HG03469 (cell line): Measurements from ENCODE around the gene TNFAIP3.
"Not testable (repeated sequence)": the region's sequence is repeated elsewhere in the genome, so short reads cannot be mapped to it uniquely, and the experiment has no call there.

Source experiments
- ATAC-seq: cut with Tn5 transposase; IDR thresholded peaks from one replicate; pipeline ENCODE4 v1.9.1; 2021; ENCODE audit warnings: mild to moderate bottlenecking, moderate library complexity, moderate number of reproducible peaks; ENCODE audit not compliant: unreplicated experiment

TNFAIP3 gene

GRCh38 chr6:137866914-137867684 lies at the start of gene TNFAIP3:
TNFAIP3 (plus strand) TSS chr6:137867259; CDS start chr6:137871228, 3,969 bp downstream.
- ATAC-seq, result peak; percentile 58

GRCh38 chr6:137818440-137818839 lies 48.6 kb upstream of the TNFAIP3 start:
- ATAC-seq, result no peak

- ATAC-seq, result peak; percentile 33
These were observed 47.3 kb upstream of the TNFAIP3 start for GRCh38 chr6:137819740-137820139.

- no peak for ATAC-seq
These were observed 46.6 kb upstream of the TNFAIP3 start for GRCh38 chr6:137820425-137820824.

GRCh38 chr6:137820952-137821351 lies 46.1 kb upstream of the TNFAIP3 start:
- ATAC-seq, result no peak

GRCh38 chr6:137821491-137821890 lies 45.6 kb upstream of the TNFAIP3 start:
- no peak for ATAC-seq

- ATAC-seq, result no peak
These were observed 43.1 kb upstream of the TNFAIP3 start for GRCh38 chr6:137823826-137824555.

- ATAC-seq, result no peak
These were observed 42.5 kb upstream of the TNFAIP3 start for GRCh38 chr6:137824556-137824879.

- no peak for ATAC-seq
These were observed 42.2 kb upstream of the TNFAIP3 start for GRCh38 chr6:137824896-137825295.

GRCh38 chr6:137827411-137827940 lies 39.6 kb upstream of the TNFAIP3 start:
- no peak for ATAC-seq

- no peak for ATAC-seq
These were observed 38.9 kb upstream of the TNFAIP3 start for GRCh38 chr6:137827977-137828810.

GRCh38 chr6:137829641-137830083 lies 37.4 kb upstream of the TNFAIP3 start:
- ATAC-seq, result no peak

- ATAC-seq, result no peak
These were observed 36.5 kb upstream of the TNFAIP3 start for GRCh38 chr6:137830511-137830911.

- ATAC-seq, result no peak
These were observed 34.9 kb upstream of the TNFAIP3 start for GRCh38 chr6:137832110-137832509.

- no peak for ATAC-seq
These were observed 32.6 kb upstream of the TNFAIP3 start for GRCh38 chr6:137834508-137834907.

GRCh38 chr6:137836788-137837187 lies 30.3 kb upstream of the TNFAIP3 start:
- ATAC-seq, result no peak

GRCh38 chr6:137838090-137838489 lies 29.0 kb upstream of the TNFAIP3 start:
- ATAC-seq, result not testable (repeated sequence)

- ATAC-seq, result not testable (repeated sequence)
These were observed 28.5 kb upstream of the TNFAIP3 start for GRCh38 chr6:137838597-137838996.

- no peak for ATAC-seq
These were observed 28.0 kb upstream of the TNFAIP3 start for GRCh38 chr6:137839076-137839475.

GRCh38 chr6:137840252-137840651 lies 26.8 kb upstream of the TNFAIP3 start:
- no peak for ATAC-seq

- no peak for ATAC-seq
These were observed 23.8 kb upstream of the TNFAIP3 start for GRCh38 chr6:137843211-137843610.
